IPS-20b (cell line): Measurements from ENCODE around the gene MRPL49.
"Not testable (repeated sequence)": the region's sequence is repeated elsewhere in the genome, so short reads cannot be mapped to it uniquely, and the experiment has no call there.

ENCODE experiments used
- H3K27ac ChIP-seq: one replicate; pipeline ENCODE4 v1.5.1; 2013; ENCODE audit warnings: low read length
- H3K27me3 ChIP-seq: 2 replicates; pipeline ENCODE4 v1.6.1; 2013; ENCODE audit warnings: mild to moderate bottlenecking, low read length, inconsistent platforms; ENCODE audit not compliant: insufficient read depth
- H3K36me3 ChIP-seq: 2 replicates; pipeline ENCODE4 v1.6.1; 2013; ENCODE audit warnings: low read depth, mild to moderate bottlenecking, inconsistent platforms, low read length, moderate library complexity; ENCODE audit not compliant: insufficient read depth
- H3K4me1 ChIP-seq: 2 replicates; pipeline ENCODE4 v1.6.1; 2013; ENCODE audit warnings: mild to moderate bottlenecking, control low read depth, inconsistent platforms, low read length, moderate library complexity; ENCODE audit not compliant: insufficient read depth
- H3K4me3 ChIP-seq: 2 replicates; pipeline ENCODE4 v1.5.1; 2013; ENCODE audit warnings: mild to moderate bottlenecking, low read length, inconsistent platforms
- H3K9ac ChIP-seq: 2 replicates; pipeline ENCODE4 v1.6.1; 2013; ENCODE audit warnings: low read depth, mild to moderate bottlenecking, inconsistent platforms, low read length, moderate library complexity
- H3K9me3 ChIP-seq: 2 replicates; pipeline ENCODE4 v1.6.1; 2013; ENCODE audit warnings: mild to moderate bottlenecking, low read depth, low read length, inconsistent platforms; ENCODE audit not compliant: insufficient read depth

The MRPL49 gene

GRCh38 chr11:65166893-65167292 lies 44.8 kb downstream of the MRPL49 start:
- Histone ChIP-seq H3K9me3 (no peaks in the 10 kb centered on the region), H3K36me3 (no peaks in the 10 kb centered on the region), H3K9ac (no peak overlapping the region), H3K27me3 (no peaks in the 10 kb centered on the region), H3K4me3 (no peak overlapping the region), H3K4me1 (no peaks in the 10 kb centered on the region), H3K27ac (no peak overlapping the region)

GRCh38 chr11:65167656-65168055 lies 45.5 kb downstream of the MRPL49 start:
- no peak overlapping the region for H3K4me3 ChIP-seq
- H3K27ac ChIP-seq: no peak overlapping the region
- no peak overlapping the region for H3K9ac ChIP-seq
- H3K36me3 ChIP-seq: no peaks in the 10 kb centered on the region
- no peaks in the 10 kb centered on the region for H3K27me3 ChIP-seq
- no peaks in the 10 kb centered on the region for H3K9me3 ChIP-seq
- no peaks in the 10 kb centered on the region for H3K4me1 ChIP-seq

- Histone ChIP-seq H3K4me3 (no peak overlapping the region), H3K4me1 (no peaks in the 10 kb centered on the region), H3K27ac (no peak overlapping the region)
Measured at GRCh38 chr11:65169164-65169641, 47.1 kb downstream of the MRPL49 start.

GRCh38 chr11:65170058-65170534 lies 48.0 kb downstream of the MRPL49 start, which contains the start of gene SPDYC:
TSS of gene SPDYC (plus strand) at chr11:65170233. CDS start at chr11:65171358, 1,125 bp downstream.
- no peaks in the 10 kb centered on the region for H3K36me3 ChIP-seq
- H3K4me1 ChIP-seq: no peaks in the 10 kb centered on the region
- no peaks in the 10 kb centered on the region for H3K27me3 ChIP-seq
- no peak within 1 kb of the TSS for H3K9ac ChIP-seq
- H3K9me3 ChIP-seq: no peaks in the 10 kb centered on the region
- H3K4me3 ChIP-seq: no peak within 1 kb of the TSS
- no peak within 1 kb of the TSS for H3K27ac ChIP-seq

More at GRCh38 chr11:65169164-65169641, 47.1 kb downstream of the MRPL49 start:
- Histone ChIP-seq H3K36me3 (no peaks in the 10 kb centered on the region), H3K9ac (no peak overlapping the region), H3K9me3 (no peaks in the 10 kb centered on the region), H3K27me3 (no peaks in the 10 kb centered on the region)

- H3K27me3 ChIP-seq: no peaks in the 10 kb centered on the region
- H3K27ac ChIP-seq: no peak overlapping the region
- H3K36me3 ChIP-seq: no peaks in the 10 kb centered on the region
- H3K4me1 ChIP-seq: no peaks in the 10 kb centered on the region
- no peak overlapping the region for H3K4me3 ChIP-seq
- no peak overlapping the region for H3K9ac ChIP-seq
- H3K9me3 ChIP-seq: no peaks in the 10 kb centered on the region
Measured at GRCh38 chr11:65172600-65172999, 50.5 kb downstream of the MRPL49 start.

- not testable (repeated sequence) for H3K4me1 ChIP-seq, H3K36me3 ChIP-seq, H3K9ac ChIP-seq, H3K27ac ChIP-seq, H3K9me3 ChIP-seq, H3K4me3 ChIP-seq, H3K27me3 ChIP-seq
Measured at GRCh38 chr11:65174571-65175010, 52.5 kb downstream of the MRPL49 start.
